Suppressor macrophage treated with lipopolysaccharide for 4 hours (primary cell): ENCODE data around the gene HRH2.

Source experiments
- DNase-seq: peaks from one replicate; pipeline ENCODE4 v3.0.0-alpha.2; 2020

The HRH2 gene

GRCh38 chr5:175693741-175694140 is 35.9 kb downstream of the HRH2 start:
- no peak for DNase-seq

GRCh38 chr5:175694371-175695160 is 36.7 kb downstream of the HRH2 start:
- DNase-seq, result no peak

DNA sequence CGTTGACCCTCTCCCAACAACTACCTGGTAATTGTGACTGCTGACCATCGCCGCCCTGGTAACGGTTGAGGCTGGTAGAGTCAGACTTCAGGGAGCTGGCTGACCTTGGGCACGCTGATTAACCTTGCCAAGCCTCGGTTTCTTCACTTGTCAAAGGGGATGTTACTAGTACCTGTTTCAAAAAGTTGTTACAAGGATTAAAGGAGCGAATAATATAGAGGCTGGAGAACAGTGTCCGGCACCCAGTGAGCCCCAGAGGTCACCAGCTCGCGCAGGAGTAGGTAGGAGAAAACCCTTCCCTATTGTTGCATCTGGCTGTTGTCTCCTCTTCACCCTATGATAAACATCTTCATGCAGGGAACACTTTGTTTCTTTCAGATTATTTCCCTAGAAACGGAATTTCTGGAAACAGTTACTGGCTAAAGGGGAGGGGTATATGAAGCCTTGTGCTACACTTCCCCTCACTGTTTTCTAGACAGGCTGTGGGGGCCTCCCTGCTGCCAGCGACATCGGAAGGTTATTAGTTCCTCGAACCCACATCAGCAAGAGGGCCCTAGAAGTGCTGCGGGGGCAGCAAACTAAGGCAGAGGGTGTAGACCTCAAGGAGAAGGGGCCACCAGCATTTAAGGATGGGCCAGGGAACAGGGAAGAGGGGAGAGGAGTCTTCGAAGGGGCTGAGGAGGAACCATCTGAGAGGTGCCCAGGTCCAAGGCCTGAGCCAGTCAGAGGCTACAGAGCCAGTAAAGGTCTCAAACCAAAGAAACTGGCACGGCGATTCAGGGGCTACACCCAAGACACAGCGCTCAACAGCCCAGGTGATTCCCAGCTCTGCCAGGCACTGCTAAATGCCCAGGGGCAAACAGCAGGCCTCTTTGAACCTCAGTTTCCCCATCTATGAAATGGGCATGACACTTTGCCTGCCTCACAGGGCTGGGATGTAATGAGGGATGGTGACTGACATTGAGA is 37.6 kb downstream of the HRH2 start:
- no peak for DNase-seq

- peak; percentile 96 for DNase-seq
Observed at GRCh38 chr5:175696139-175696854, 38.4 kb downstream of the HRH2 start.

GRCh38 chr5:175696855-175697198 is 39.0 kb downstream of the HRH2 start:
- no peak for DNase-seq

DNA sequence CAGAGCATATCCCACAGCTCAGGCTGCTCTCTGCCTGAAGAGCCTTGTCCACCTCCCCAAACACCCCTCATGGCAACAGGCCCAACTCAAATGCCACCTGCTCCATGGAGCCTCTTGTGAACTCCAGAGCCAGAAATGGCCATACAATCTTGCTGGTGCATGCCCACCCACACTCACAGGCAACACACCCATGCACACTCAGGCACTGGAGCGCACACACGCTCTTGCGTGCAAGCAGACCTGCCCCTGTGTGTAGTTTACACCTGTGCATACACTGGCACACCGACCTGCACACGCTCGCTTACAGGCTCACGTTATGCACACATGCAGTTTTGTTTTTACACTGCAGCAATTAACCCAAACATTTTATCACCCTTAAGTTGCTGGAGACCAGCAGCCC is 40.0 kb downstream of the HRH2 start:
- DNase-seq, result no peak

DNA sequence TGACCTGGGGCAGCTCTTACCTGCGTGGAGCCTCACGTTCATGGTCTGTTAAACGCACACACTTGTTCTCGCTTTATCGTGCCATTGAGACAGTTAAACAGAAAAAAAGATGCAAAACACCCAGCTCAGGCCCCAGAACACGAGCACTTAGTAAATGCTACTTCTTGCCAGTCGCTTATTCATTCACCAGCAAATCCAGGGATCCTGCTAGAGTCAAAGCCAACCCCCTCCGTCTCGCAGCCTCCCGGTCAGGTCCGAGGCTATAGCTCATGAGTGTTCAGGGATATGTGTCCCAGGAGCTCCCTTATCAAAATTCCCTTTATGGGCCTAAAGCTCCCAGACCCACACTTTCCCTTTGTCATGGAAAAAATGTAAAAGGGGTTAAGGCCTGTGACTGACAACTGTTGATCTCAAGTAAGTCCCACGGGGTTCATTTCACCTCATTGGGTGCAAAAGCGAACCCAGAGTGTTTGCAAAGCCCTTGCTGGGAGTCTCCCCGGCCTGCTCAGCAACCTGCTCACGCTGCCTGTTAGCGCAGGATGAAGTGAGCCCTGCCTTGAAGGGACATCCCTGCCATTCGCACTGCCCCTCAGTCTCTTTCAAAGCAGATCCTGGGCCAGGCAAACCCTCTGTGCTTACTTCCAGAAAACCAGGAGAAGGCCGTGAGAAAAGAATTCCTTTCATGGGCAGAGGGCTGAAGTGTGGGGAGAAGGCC is 40.7 kb downstream of the HRH2 start:
- no peak for DNase-seq

GRCh38 chr5:175700991-175701390 is 43.1 kb downstream of the HRH2 start:
- no peak for DNase-seq

DNA sequence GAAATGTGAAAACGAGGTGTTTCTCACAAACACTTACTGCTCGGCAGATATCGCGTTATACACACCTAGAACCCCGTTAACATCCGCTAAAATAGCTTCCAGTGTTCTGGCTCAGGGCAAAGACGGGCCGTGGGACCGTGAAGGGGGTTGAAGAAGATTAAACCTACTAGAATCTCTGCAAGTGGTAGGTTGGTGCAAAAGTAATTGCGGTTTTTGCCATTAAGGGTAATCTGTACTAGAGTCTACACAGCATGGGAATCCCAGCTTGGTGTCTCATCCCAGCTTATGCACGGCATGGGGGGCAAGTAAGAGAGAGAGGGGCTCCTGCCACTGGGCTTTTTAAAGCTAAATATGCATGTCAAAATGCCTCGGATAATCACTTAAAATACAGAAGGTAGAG is 43.9 kb downstream of the HRH2 start:
- DNase-seq, result no peak

- no peak for DNase-seq
Observed at GRCh38 chr5:175706499-175706898, 48.6 kb downstream of the HRH2 start.

DNA sequence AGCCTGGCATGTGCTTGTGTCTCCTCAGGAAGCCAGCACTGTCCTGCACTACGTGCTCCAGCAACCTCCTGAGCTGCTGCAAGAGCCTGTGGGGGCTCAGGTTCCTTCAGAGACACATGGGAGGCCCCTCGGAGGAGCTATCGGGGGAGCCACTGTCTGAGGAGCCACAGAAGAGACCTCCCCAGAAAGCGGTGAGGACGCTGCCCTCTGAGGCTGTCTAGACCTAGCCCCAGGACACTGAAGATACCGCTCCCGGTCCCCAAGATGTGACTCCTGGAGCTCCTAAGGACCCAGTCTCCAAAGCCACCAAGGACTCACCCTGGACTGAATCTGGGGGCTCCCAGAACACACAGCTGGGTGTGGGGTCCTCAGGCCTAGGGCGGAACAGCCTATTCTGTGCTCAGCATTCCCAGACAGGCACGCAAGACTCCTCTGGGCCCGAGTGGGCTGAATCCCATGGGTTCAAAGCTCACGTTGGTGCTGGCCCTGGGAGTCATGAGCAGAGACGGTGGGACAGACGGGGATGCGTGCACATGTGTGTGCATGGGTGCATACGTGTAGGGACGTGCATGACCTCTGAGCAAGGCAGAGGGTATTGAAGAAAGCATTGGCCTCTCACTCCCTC is 50.0 kb downstream of the HRH2 start:
- DNase-seq, result no peak

GRCh38 chr5:175709276-175709781 is 51.5 kb downstream of the HRH2 start:
- DNase-seq, result no peak

GRCh38 chr5:175710326-175710725 is 52.5 kb downstream of the HRH2 start:
- DNase-seq, result no peak

- no peak for DNase-seq
Observed at GRCh38 chr5:175711031-175711430, 53.2 kb downstream of the HRH2 start.

GRCh38 chr5:175711472-175712312 is 53.8 kb downstream of the HRH2 start:
- no peak for DNase-seq

GRCh38 chr5:175712313-175712680 is 54.4 kb downstream of the HRH2 start:
- no peak for DNase-seq

DNA sequence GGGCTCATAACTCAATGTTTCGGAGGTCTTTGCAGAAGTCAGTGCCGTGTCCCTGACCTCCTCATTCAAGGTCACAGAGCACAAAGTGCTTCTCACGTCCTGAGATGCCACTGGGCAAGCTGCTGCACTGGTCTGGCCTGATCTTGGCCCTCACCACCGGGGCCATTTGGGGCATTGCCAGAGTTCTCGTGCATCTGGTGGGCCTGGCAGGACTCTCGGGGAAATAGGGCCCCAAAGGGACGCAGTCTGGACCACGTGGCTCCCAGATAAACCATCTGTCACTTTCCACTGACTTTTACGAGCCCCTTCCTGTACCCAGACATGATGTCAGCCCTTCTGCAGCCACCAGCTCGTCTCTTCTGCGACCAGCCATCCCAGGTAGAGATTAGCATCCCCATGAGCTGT is 54.8 kb downstream of the HRH2 start:
- no peak for DNase-seq

GRCh38 chr5:175713930-175714329 is 56.1 kb downstream of the HRH2 start:
- DNase-seq, result no peak

DNA sequence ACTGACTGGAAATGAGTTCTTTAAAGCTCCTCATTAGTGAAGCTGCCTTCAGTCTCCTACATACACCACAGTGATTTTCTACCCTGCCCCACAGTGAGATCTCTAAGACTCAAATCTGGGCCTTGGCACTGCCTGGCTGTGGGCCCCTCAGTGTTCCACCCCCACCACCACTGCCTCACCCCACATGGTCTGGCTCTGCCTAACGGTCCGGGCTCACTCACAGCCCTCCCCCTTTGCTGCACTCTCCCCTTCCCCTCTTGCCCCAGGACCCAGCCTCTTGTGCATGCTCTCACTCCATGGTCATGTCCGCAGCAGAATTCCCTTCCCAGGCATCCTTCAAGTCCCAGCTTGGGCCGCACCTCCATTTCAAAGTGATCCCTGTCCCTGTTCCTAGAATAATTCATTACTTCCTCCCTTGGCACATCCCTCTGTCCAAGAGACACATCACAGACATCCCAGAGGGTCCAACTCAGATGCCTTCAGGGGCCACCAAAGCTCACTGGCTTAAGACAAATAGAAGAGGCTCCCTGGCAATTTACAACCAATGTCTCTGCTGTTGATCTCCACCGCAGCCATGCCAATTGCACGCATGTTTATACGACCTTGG is 56.7 kb downstream of the HRH2 start:
- DNase-seq, result no peak

GRCh38 chr5:175715627-175716522 is 58.0 kb downstream of the HRH2 start:
- DNase-seq, result no peak
